Ishikawa (cell line): Measurements from ENCODE around the gene BACE2.

Source experiments
- CEBPB ChIP-seq: IDR thresholded peaks from 2 replicates; pipeline ENCODE4 v1.6.1; 2012
- CREB1 ChIP-seq: IDR thresholded peaks from 2 replicates; pipeline ENCODE4 v1.6.1; 2012; ENCODE audit warnings: low read depth
- EGR1 ChIP-seq: IDR thresholded peaks from 2 replicates; pipeline ENCODE4 v1.6.1; 2012
- EP300 ChIP-seq: IDR thresholded peaks from 2 replicates; pipeline ENCODE4 v1.6.1; 2012; ENCODE audit warnings: borderline replicate concordance
- FOXM1 ChIP-seq: IDR thresholded peaks from 2 replicates; pipeline ENCODE4 v1.6.1; 2012; ENCODE audit warnings: low read depth, borderline replicate concordance
- NFIC ChIP-seq: IDR thresholded peaks from 2 replicates; pipeline ENCODE4 v1.6.1; 2012
- RAD21 ChIP-seq: IDR thresholded peaks from 2 replicates; pipeline ENCODE4 v1.6.1; 2012; ENCODE audit warnings: low read depth
- TAF1 ChIP-seq: IDR thresholded peaks from 2 replicates; pipeline ENCODE4 v1.6.1; 2012; ENCODE audit warnings: low read depth, mild to moderate bottlenecking
- TCF12 ChIP-seq: IDR thresholded peaks from 2 replicates; pipeline ENCODE4 v1.6.1; 2012; ENCODE audit warnings: low read depth
- TEAD4 ChIP-seq: IDR thresholded peaks from 2 replicates; pipeline ENCODE4 v1.6.1; 2012
- YY1 ChIP-seq: IDR thresholded peaks from 2 replicates; pipeline ENCODE4 v1.6.1; 2012; ENCODE audit warnings: low read depth
- ZBTB7A ChIP-seq: IDR thresholded peaks from 2 replicates; pipeline ENCODE4 v1.6.1; 2012; ENCODE audit warnings: low read depth
- TF ChIP-seq, protein P1 (sequence below): IDR thresholded peaks from 2 replicates; pipeline ENCODE4 v1.6.1; 2012; ENCODE audit warnings: low read depth, mild to moderate bottlenecking
- TF ChIP-seq, protein P2 (sequence below): IDR thresholded peaks from 2 replicates; pipeline ENCODE4 v1.6.1; 2012
- TF ChIP-seq, protein P3 (sequence below): IDR thresholded peaks from 2 replicates; pipeline ENCODE4 v1.6.1; 2012

Gene BACE2

DNA sequence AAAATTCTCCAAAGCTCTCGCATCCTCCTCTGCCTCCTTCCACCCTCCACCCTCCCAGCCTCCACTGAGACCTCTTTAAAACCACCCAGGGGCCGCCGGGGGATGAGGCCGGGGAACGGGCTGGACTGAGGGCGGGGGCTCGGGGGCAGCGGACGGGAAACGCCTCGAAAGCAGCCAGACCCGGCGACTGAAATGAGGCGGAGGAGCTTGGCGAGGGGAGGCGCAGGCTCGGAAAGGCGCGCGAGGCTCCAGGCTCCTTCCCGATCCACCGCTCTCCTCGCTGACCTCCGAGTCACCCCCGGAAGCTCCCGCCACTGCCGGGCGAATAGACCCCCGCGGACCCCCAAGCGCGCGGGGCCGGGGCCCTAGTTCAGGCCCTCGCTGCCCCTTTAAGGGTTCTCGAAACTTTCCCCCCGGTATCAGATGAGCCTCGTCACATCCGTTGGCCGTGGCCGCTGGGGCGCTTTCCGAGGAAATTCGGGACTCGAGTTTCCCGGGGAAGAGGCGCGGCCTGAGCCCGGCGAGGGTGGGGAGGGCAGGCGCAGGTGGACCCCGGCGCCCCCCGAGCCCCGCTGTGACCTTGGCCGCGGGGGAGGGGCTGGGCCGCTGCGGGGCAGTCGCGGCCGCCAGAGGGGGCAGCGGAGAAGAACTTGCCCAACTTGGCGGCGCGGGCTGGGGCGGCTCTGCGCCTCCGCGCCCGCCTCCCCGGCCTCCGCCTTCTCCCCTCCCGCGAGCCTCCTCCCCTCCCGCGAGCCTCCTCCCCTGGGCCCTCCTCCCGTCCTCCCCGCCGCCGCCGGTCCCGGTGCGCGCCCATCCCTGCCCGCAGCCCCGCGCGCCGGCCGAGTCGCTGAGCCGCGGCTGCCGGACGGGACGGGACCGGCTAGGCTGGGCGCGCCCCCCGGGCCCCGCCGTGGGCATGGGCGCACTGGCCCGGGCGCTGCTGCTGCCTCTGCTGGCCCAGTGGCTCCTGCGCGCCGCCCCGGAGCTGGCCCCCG lies at the start of gene BACE2:
Gene BACE2, plus strand, starts transcription at position 813 of the 995 bp plus-strand sequence. Its CDS starts 104 bp downstream, at position 917.
- TF ChIP-seq ZBTB7A (peak; percentile 88; the same call in 1 of the 2 replicates), CEBPB (no peak), FOXM1 (no peak), TEAD4 (no peak), NFIC (no peak), CREB1 (no peak), EP300 (no peak), RAD21 (no peak)
- TF ChIP-seq, protein P1, sequence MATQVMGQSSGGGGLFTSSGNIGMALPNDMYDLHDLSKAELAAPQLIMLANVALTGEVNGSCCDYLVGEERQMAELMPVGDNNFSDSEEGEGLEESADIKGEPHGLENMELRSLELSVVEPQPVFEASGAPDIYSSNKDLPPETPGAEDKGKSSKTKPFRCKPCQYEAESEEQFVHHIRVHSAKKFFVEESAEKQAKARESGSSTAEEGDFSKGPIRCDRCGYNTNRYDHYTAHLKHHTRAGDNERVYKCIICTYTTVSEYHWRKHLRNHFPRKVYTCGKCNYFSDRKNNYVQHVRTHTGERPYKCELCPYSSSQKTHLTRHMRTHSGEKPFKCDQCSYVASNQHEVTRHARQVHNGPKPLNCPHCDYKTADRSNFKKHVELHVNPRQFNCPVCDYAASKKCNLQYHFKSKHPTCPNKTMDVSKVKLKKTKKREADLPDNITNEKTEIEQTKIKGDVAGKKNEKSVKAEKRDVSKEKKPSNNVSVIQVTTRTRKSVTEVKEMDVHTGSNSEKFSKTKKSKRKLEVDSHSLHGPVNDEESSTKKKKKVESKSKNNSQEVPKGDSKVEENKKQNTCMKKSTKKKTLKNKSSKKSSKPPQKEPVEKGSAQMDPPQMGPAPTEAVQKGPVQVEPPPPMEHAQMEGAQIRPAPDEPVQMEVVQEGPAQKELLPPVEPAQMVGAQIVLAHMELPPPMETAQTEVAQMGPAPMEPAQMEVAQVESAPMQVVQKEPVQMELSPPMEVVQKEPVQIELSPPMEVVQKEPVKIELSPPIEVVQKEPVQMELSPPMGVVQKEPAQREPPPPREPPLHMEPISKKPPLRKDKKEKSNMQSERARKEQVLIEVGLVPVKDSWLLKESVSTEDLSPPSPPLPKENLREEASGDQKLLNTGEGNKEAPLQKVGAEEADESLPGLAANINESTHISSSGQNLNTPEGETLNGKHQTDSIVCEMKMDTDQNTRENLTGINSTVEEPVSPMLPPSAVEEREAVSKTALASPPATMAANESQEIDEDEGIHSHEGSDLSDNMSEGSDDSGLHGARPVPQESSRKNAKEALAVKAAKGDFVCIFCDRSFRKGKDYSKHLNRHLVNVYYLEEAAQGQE, result no peak
- TF ChIP-seq, protein P2, sequence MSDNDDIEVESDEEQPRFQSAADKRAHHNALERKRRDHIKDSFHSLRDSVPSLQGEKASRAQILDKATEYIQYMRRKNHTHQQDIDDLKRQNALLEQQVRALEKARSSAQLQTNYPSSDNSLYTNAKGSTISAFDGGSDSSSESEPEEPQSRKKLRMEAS, result peak; percentile 52; the same call in 1 of the 2 replicates
- TF ChIP-seq, protein P3, sequence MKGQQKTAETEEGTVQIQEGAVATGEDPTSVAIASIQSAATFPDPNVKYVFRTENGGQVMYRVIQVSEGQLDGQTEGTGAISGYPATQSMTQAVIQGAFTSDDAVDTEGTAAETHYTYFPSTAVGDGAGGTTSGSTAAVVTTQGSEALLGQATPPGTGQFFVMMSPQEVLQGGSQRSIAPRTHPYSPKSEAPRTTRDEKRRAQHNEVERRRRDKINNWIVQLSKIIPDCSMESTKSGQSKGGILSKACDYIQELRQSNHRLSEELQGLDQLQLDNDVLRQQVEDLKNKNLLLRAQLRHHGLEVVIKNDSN, result no peak

DNA sequence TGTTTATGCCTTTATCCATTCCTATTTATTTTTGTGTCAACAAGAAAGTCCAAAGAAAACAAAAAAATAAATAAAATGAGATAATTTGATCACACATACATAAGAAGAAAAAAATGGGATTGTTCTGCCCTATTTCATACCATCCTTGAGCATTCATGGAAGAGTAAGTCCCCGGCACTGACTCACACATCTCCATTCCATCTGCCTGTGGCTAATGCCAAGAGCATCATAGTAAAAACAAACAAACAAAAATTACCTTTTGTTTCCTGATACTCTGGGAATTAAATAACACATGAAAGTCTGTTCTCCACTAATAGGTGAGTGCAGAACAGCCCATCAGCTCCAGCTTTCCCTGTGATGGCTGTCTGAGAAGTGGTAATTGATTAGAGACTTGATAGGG lies 48.1 kb upstream of the BACE2 start:
- no peak for TF ChIP-seq TAF1
- TF ChIP-seq EGR1, result no peak
- TF ChIP-seq, protein P2, result no peak
- TF ChIP-seq EP300, result no peak
- no peak for TF ChIP-seq CREB1
- TF ChIP-seq, protein P3, result no peak
- TF ChIP-seq TCF12, result no peak
- no peak for TF ChIP-seq TEAD4
- no peak for TF ChIP-seq RAD21
- TF ChIP-seq ZBTB7A, result no peak
- no peak for TF ChIP-seq FOXM1
- TF ChIP-seq CEBPB, result no peak
- no peak for TF ChIP-seq NFIC
- TF ChIP-seq, protein P1, result no peak
- no peak for TF ChIP-seq YY1

DNA sequence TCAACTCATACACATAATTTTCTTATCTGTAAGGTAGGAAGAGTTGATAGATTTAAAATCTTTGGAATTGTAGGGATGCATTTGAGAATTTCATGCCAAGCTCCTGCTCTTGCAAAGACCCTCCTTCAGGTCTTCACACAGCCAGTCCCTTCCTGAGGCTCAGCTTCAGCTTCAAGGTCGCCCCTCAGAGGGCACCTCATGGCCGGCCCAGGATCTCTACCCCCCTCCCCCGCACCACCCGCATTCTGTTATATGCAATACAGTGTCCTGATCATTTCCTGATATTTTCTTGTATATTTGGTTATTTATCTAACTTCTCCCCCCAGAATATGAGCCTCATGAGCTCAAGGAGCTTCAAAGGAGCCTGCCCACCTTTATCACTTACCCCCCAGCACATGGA lies 47.0 kb upstream of the BACE2 start:
- no peak for TF ChIP-seq NFIC
- TF ChIP-seq TAF1, result no peak
- no peak for TF ChIP-seq YY1
- no peak for TF ChIP-seq CEBPB
- TF ChIP-seq, protein P3, result no peak
- no peak for TF ChIP-seq FOXM1
- no peak for TF ChIP-seq RAD21
- no peak for TF ChIP-seq EP300
- TF ChIP-seq TEAD4, result no peak
- no peak for TF ChIP-seq CREB1
- TF ChIP-seq TCF12, result no peak
- TF ChIP-seq, protein P1, result no peak
